GM21526 (cell line): ENCODE data around the gene SMC1B.
"Not testable (repeated sequence)": the region's sequence is repeated elsewhere in the genome, so short reads cannot be mapped to it uniquely, and the experiment has no call there.

ENCODE experiments used
- ATAC-seq: cut with Tn5 transposase; IDR thresholded peaks from one replicate; pipeline ENCODE4 v1.9.1; 2021; ENCODE audit warnings: moderate library complexity; ENCODE audit not compliant: unreplicated experiment, low FRiP score

Gene SMC1B

DNA sequence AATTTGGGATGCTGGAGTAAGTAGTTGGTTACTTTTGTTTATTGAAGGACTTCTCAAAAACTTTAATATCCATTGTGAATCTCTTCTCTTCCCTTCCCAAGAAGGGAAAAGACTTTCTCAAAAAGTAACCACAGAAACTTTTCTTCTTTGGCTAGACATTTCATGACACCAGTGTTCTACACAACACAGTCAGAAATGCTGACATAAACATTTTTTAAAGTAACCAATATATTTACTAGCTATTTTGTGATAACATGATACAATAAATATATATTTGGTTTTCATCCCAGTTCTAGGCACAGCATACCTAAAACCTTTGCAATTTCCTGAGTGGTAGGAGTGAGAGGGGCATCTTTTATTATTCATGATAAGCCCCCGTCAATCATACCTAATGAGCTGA lies 55.9 kb downstream of the SMC1B start:
- ATAC-seq: no peak

DNA sequence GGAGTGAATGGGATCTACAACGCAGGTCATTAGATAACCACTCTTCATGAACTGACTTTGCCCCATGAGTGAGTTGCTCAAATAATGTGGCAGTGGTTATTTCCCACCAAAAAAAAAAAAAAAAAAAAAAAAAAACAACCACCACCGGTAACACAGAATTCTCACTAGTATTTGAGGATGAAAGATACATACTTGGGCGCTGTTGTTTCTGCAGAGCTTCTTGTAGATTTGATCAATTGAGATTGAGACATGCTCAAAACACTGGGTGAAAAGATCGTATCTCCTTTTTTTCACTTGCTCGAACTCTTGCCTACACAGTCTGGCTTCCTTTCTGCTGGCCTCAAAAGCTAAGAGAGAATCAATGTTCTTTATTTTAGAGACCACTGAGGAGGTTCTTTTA lies 59.6 kb downstream of the SMC1B start:
- ATAC-seq: no peak

GRCh38 chr22:45352757-45353156 lies 60.6 kb downstream of the SMC1B start:
- not testable (repeated sequence) for ATAC-seq

DNA sequence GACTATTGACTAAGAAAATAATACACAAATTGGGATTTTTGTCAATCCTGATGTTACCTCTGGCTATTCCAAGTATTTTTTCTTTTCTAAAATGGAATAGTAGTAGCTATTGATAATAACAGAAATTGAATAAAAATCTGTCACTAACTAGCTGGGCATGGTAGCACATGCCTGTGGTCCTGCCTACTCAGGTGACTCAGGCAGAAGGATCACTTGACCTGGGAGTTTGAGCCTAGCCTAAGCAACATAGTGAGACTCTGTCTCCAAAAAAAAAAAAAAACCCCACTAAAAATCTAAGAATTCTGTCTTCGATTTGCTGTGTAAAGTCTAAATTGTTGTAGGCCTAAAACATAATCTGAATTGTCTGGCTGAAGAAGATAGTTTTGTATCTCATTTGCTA lies 61.4 kb downstream of the SMC1B start:
- ATAC-seq: no peak

DNA sequence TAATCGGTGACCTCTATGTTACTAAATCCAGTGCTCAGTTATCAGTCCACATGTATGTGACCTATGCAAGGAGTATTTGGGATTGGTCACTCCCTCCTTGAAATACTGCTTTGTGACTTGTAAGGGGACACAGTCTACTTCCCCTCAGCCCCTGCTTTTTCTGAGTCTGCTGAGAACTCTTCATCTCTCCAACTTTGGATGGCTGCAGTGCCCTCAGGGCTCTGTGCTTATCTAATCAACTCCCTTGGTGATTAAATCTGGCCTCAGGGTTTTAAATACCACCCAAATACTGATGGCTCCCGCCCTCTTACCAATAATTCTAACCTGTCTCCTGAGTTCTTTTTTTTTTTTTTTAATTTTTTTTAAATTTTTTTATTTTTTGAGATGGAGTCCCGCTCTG lies 63.5 kb downstream of the SMC1B start:
- no peak for ATAC-seq

DNA sequence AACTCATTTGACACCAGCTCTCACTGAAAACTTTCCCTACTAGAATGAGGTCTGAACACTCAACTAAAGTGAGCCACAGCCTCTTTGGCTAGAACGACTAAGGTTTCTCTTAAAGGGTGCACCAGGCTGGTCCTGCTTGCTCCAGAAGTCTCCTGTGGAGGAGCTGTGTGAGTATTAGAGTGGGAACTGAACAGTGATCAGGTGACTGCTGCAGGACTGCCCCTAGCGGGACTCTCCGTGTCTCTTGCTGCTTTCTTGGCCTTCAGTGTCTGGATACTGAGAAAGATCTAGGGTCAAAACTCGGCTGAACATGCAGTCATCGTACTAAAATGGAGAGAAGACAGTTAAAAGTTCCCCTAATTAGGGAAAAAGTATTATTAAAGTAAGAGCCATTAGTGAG lies 69.1 kb downstream of the SMC1B start:
- ATAC-seq: no peak

DNA sequence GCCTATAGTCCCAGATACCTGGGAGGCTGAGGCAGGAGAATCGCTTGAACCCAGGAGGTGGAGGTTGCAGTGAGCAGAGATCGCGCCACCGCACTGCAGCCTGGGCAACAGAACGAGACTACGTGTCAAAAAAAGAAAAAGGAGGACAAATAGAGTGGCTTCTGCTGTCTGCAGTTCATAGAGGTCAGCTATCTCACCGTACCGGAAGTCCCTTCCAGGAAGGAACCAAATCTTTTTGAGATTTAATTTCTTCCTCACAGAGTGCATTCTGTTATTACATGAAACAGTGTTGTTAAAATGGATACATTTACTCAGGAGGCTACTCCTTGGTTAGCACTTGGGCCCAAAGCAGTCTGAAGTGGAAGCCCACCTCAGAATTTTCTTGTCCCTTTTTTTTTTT lies 70.3 kb downstream of the SMC1B start:
- ATAC-seq: no peak

DNA sequence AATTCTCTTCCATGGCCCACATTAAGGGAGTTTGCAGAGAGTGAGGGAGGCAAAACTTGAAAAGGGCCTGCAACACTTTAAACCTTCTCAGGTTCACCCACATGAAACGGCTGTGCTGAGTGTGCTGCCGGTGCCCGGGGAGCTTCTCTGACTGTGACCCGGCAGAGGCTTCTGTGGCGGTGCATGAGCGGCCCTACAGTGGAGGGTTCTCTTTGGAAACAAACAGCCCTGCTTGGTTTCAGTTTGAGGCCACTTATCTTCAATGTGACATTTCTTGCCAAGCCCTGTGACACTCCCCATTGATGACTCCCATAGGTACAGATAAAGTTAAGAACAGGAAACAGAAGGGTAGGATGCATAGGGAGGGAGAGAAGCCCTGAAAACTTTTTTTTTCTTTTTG lies 71.9 kb downstream of the SMC1B start:
- ATAC-seq: no peak

DNA sequence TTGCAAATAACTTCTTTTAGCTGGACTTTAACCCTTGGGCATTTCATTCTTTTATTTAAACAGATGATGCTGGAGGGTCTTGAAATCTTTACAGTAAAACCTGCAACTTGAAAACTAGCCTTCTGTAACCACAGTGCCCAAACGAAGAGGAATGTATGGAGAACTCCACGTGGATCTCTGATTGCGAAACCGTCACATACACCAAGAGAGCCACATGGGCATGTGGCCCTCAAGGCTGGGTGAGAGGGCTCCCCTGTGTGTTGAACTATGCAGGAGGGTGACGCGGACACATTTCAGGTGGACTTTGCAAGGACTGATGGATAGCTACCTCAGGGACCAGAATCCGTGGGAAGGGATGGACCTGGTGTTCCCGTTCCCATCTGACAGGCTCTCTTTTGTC lies 73.1 kb downstream of the SMC1B start:
- ATAC-seq: no peak

GRCh38 chr22:45338795-45339194 lies 74.6 kb downstream of the SMC1B start:
- no peak for ATAC-seq

GRCh38 chr22:45337536-45337935 lies 75.9 kb downstream of the SMC1B start:
- no peak for ATAC-seq

DNA sequence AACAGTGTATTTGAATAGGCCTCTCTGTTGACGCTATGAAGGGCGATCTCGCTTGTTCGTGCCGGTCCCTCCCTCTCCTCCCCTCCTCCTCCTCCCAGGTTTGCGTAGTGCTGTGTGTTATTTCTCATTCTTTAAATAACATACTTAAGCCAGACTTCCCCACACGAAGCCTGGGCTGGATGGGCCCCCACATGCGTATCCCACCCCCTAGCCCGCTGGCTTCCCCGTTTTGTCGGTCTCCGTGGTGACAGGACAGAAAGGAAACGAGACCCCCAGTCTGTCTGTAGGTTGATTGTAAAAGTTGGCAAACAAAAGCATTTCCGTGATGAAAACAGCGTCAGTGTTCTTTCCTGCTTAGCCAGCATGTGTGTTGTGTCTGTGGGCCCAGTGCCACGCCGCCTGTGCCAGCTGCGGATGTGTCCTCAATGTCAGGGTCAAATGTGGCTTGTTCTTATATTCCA lies 76.4 kb downstream of the SMC1B start:
- no peak for ATAC-seq

DNA sequence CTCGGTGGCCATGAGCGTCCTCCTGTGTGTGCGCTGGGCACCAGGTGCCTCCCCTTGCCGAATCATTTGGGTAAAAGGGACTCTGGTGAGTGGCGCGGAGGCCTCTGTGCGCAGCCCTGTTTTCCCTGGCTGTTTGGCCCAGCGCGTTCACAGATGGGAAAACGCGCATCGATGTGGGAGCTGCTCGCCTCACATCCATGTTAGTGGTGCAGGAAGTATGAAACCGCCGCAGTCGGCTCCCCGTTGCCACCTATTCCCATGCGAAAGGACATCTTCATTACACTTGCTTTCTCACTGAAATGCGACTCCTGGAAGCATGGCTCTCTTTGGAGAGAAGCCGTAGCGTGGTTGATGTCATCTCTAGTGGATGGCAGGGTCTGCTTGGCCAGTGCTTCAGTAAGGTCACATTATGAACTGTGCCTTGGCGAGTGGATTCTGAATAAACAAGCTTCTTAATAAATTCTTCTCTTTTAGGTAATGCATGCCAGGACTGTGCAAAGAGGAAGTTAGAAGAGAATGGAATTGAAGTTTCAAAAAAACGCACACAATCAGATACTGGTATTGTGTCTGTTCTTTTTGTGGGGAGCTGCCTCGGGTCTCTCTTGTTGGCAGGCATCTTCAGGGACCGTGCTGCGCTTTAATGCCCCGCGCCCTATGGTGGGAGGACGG lies 77.4 kb downstream of the SMC1B start:
- no peak for ATAC-seq

DNA sequence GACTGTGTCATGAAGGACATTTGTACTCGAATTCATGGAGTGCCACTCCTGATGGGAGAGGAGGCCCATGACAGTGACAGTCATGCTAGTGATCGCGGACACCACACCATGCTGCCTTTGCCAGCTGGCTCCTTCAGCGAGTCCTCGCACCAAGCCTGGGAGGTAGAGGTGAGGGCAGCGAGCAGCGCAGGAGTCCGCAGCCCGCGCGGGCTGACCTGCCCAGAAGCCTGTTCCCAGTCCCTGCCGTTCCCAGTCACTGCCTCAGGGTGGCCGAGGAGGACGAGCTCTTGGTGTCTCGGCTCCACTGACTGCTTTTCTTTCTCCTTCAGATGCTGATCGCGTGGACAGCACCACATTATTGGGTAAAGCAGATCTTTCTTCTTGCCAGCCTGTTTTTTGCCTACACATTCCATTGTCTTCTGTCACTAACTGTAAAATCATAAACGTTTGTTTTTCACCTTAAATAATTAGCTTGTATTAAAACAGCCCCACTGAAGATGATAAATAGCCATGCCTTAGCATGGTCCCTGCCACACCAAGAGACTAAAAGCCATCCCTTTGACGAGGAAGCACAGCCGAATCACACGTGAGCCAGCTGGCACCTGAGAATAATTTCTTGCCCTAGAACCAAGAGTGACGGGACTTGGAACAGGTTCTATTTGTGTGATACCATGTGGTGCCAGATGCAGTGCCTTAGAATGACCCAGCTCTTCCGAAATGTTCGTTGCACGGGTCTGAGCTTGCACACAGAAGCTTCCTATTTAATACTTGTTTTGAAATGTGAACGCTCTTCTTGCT lies 78.2 kb downstream of the SMC1B start:
- no peak for ATAC-seq

DNA sequence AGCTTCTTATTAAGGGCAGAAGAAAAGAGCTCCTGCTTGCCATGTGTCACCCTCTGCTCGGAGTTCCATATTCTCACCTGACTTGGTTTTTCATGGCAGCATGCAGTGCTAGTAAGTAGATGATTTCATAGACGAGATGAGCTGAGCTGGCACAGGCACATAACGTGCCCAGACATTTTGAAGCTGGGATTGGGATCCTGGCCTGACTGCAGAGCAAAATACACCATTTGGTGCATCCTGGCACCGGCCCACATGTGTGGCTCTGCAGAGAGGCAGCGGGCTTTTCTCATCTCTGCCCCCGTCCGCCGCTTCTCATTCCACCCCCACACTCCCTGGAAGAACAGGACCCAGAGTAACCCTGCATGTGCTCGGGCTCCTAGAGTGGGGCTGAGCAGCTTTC lies 78.9 kb downstream of the SMC1B start:
- ATAC-seq: no peak

GRCh38 chr22:45334068-45334467 lies 79.3 kb downstream of the SMC1B start:
- no peak for ATAC-seq

GRCh38 chr22:45332001-45332400 lies 81.4 kb downstream of the SMC1B start:
- no peak for ATAC-seq

- no peak for ATAC-seq
Observed at GRCh38 chr22:45331486-45331885, 81.9 kb downstream of the SMC1B start.

GRCh38 chr22:45330548-45330947 lies 82.9 kb downstream of the SMC1B start:
- ATAC-seq: no peak

GRCh38 chr22:45329530-45329936 lies 83.9 kb downstream of the SMC1B start:
- ATAC-seq: no peak

DNA sequence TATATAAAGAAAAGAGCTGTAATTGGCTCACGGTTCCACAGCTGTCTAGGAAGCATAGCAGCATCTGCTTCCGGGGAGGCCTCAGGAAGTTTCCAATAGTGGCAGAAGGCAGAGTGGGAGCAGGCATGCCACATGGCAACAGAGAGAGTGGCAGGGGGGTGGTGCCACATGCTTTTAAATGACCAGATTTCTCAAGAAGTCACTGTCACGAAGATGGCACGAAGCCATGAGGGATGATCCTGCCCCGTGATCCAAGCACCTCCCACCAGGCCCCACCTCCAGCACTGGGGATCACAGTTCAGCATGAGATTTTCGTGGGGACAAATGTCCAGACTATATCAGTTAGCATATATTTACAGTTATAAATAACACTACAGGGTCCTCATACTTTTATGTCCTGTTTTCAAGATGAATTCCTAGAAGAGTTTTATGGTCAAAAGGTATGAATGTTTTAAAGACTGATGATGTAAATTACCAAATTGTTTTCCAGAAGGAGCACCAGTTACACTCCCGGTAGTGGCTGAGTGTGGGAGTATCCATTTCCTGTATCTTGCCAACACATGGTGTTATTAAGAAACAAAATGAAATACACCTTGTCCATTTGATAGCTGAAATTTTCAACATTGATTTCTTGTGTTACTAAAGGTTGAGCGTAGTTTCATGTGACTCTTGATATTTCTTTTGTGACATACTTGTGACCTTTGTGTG lies 84.4 kb downstream of the SMC1B start:
- ATAC-seq: no peak
